Endothelial cell of umbilical vein (primary cell): Measurements from ENCODE around the gene XPA.

Experiments
- MYC ChIP-seq: IDR thresholded peaks from one replicate; pipeline ENCODE4 v1.6.1; 2011; ENCODE audit warnings: mild to moderate bottlenecking, low read depth, low read length
- POLR2AphosphoS5 ChIP-seq: IDR thresholded peaks from 2 replicates; pipeline ENCODE4 v1.6.1; 2012; ENCODE audit warnings: low read depth, mild to moderate bottlenecking, control low read depth, low read length, moderate library complexity; ENCODE audit not compliant: insufficient read depth
- TF ChIP-seq, protein P1 (sequence below), 2 donors: IDR thresholded peaks; 1 replicate in 1 of 2; 2 replicates in 1 of 2; pipeline ENCODE4 v1.5.1; 2011; ENCODE audit warnings: low read length in 2 of 2, mild to moderate bottlenecking in 2 of 2, moderate library complexity in 2 of 2, control low read depth in 1 of 2, inconsistent platforms in 1 of 2, low read depth in 1 of 2; ENCODE audit not compliant: insufficient read depth in 1 of 2; ENCODE audit errors: extremely low read depth in 1 of 2

DNA sequence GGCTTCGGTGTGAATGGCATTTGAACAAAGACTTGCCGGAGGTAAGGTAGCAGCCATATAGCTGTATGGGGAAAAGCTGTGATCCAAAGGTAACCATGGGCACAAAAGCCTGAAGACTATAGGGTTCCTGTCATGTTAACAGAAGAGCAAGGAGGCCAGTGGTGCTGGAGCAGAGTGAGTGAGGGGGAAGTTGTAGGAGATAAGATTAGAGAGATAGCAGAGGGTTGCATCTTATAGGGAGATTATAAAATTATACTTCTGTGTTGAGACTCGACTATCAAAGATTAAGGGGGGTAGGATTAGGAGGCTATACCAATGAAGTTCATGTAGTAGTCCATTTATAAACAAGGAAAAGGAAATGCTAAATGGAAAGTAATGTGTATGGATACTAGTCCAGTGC is 60.2 kb downstream of the XPA start:
- TF ChIP-seq POLR2AphosphoS5 (no peak), MYC (no peak)
- TF ChIP-seq, protein P1, sequence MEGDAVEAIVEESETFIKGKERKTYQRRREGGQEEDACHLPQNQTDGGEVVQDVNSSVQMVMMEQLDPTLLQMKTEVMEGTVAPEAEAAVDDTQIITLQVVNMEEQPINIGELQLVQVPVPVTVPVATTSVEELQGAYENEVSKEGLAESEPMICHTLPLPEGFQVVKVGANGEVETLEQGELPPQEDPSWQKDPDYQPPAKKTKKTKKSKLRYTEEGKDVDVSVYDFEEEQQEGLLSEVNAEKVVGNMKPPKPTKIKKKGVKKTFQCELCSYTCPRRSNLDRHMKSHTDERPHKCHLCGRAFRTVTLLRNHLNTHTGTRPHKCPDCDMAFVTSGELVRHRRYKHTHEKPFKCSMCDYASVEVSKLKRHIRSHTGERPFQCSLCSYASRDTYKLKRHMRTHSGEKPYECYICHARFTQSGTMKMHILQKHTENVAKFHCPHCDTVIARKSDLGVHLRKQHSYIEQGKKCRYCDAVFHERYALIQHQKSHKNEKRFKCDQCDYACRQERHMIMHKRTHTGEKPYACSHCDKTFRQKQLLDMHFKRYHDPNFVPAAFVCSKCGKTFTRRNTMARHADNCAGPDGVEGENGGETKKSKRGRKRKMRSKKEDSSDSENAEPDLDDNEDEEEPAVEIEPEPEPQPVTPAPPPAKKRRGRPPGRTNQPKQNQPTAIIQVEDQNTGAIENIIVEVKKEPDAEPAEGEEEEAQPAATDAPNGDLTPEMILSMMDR (IDR thresholded peaks at IDR 0.05; ENCODE audit: extremely low read depth in 1 of 2, insufficient read depth in 1 of 2, low read depth in 1 of 2, low read length in 2 of 2) = no peak
